Muscle of back (tissue), 11 donors: Measurements from ENCODE around the gene CCR5. TPM values are rescaled to one million over a fixed set of nuclear protein-coding genes. Genes with fewer than 3 reads are reported as not detected.

Experiments
- DNase-seq, 3 donors: peaks; one replicate each; pipeline versions ENCODE4 v3.0.0 to v3.0.0-alpha.2; 2013
- polyA plus RNA-seq, 10 donors: library from polyadenylated mRNA; unstranded; fragments of 120-200 nt; gene quantifications; one replicate each; pipeline ENCODE4 v1.2.1, GENCODE V29; 2013; ENCODE audit not compliant: insufficient read length in 10 of 10

Gene CCR5
- polyA plus RNA-seq, 10 donors = 0.13 to 1.3 (median 0.42) TPM

DNA sequence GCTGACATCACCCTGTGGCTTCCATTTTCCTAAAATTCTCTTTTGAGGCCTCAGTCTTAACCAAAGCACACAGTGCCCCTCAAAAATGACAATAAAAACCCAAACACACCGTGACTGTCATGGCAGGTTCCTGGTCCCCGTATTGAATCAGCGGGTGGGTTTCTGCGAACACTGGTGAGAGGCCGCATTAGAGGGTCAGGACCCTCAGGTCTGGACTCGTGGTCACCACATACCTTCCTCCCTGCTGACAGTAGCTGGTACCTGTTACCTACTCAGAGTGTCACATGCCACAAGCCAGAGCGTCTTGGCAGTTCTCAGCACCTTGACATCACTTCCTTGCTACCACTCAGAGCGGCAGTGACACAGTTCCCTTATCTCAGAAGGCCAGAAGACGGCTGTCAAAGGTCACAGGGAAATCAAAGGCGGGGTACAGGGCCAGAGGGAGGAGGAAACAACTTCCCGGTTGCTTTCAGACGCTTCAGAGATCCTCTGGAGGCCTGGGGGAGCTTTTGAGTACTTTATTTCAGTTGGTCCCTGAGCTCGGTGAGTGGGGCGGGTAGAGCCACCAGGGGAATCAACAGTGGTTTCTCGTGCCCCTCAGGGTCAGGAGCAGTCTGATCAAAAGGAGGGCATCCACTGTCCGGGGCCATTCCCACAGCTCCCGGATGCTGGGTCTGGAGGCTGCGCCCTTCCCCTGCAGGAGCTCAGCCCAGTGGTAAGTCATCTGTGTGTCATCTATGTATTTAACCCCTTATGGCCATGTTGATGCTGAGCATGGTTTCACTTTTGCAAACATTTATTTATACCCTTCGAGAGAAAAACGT, 36.3 kb downstream of the CCR5 start, which contains the start of the genes CCR5AS and CCRL2:
Gene CCR5AS, minus strand, starts transcription at position 279 of the 824 bp plus-strand sequence.
Gene CCRL2, plus strand, starts transcription at position 472 of the 824 bp plus-strand sequence. CDS start 821 bp downstream, outside the sequence.
- DNase-seq = peak in 1 of 3 donors; percentile 59

DNA sequence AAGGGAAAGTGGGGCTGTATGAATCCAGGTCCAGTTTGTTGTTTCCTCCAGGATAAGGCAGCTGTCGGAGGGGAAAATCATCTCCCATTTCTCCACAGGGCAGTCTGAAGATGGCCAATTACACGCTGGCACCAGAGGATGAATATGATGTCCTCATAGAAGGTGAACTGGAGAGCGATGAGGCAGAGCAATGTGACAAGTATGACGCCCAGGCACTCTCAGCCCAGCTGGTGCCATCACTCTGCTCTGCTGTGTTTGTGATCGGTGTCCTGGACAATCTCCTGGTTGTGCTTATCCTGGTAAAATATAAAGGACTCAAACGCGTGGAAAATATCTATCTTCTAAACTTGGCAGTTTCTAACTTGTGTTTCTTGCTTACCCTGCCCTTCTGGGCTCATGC, 37.2 kb downstream of the CCR5 start:
- DNase-seq = peak; percentile 37 to 57 (median 38)

DNA sequence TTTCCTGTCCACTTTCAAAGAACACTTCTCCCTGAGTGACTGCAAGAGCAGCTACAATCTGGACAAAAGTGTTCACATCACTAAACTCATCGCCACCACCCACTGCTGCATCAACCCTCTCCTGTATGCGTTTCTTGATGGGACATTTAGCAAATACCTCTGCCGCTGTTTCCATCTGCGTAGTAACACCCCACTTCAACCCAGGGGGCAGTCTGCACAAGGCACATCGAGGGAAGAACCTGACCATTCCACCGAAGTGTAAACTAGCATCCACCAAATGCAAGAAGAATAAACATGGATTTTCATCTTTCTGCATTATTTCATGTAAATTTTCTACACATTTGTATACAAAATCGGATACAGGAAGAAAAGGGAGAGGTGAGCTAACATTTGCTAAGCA, 38.1 kb downstream of the CCR5 start:
- no peak for DNase-seq

DNA sequence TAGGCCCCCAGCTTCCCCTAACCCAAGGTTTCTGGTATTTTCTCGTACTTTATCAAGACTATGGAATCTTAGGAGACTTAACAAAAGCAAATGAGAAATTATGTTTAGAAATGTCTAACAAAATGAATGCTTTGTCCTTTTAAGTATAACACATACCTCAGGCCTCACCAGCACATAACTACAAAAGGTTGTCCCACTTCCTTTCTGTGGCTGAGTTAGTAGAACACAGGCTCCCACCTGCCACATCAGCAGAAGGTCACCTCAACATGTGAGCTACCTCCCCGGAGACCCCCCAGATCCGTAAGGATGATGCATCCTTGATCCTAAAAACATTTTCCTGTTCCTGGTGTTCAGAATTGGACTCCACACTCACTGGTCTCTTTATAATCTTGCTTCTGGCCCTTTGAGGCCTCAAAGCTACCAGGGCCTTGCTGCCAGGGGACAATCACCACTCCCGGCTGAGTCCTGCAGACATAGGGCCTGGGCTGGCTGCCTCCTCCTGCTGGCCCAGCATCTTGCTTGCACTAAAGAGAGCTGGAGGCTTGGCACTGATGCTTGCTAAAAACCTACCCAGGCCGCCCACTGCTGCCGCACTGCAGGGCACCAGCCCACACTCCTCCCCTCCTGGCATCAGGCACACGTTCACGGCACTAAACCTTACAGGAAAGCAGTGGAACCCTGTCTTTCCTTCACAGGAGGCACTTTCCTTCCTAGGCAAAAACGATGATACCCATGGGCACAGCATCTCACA, 39.2 kb downstream of the CCR5 start:
- no peak for DNase-seq

DNA sequence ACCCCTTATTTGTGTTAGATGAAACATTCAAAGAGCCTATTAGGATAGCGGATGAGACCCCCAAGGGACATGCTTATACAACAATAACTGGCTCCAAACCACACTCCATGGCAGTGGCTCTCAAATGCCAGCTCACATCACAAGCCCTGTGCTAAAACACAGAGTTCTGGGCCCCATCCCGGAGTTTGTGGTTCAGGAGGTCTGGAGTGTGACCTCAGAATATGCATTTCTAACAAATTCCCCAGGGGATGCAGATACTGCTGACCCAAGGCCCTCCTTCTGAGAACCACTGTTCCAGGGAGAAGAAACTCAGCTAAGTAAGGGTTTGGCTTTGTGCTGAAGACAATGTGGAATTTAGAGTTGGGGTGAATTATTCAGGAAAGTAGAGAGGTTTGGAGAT, 39.9 kb downstream of the CCR5 start:
- DNase-seq = no peak

DNA sequence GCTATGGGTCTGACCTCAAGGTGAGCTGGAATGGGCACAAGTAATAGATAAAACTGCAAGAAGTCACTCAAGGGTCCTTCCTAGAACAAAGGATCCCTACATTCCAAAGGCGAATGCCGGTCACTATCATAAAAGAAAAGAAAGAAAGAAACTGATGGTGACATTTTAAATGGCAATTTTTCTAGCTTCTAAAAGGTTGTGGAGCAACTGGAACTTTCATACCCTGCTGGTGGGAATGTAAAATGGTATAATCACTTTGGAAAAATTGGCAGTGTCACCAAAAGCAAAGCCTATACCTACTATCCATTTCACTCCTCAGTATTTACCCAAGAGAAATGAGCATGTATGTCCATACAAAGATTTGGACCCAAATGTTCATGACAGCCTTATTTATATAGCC, 40.5 kb downstream of the CCR5 start:
- no peak for DNase-seq

DNA sequence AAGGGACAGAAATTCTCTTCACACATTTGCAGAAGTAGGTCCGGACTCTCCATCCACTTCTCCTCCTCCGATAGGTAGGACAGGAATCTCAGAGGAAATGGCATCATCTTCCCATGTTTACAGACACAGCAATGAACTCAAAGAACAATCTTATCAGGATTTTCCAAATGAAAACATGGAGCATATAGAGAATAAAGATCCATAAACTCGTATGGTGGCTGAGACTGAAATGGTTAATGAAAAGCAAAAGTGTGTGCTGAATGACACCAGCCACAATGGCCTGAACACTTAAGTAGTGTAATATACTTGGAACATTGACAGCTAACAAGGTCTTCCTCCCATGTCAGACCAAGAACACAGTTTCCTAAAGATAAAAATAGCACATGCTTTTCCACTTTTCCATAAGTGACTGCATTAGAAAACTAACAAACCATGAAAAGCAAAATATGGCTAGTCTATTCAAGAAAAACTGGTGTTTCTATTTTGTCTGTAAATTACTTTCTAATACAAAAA, 42.1 kb downstream of the CCR5 start:
- peak in 1 of 3 donors; percentile 11 for DNase-seq

DNA sequence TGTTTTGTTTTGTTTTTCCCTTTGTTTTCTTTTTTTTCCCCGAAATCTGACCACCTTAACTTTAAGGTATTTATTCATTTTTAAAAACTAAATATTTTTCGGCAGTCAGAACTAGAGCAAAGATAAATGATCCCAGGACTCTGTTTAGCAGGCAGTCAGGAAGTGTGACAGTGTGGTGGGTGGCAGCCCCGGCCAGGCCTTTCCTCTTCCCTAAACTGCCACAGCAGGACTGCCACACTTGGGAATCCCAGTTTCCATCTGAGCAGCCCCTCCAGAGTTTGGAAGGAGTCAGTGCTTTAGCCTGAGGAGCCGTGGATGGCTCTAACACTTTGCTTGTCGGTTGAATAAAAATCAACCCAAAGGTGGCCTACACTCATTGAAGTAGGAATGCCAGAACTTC, 43.2 kb downstream of the CCR5 start:
- DNase-seq = no peak

DNA sequence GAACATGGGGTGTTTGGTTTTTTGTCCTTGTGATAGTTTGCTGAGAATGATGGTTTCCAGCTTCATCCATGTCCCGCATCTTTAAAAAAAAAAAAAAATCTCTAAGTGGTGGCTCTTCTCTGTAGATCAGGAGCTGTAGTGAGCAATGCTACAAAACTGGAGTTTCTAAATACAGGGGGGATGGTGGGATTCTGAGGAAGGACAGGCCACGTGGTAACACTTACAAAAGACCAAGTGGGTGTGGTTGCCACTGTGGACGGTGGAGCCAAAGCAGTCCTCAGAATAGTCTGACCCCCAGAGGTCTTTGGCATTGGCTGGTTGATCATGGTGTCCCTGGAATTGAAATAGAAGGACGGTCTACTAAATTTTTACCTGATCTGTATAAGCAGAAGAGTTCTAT, 44.0 kb downstream of the CCR5 start:
- DNase-seq = no peak

DNA sequence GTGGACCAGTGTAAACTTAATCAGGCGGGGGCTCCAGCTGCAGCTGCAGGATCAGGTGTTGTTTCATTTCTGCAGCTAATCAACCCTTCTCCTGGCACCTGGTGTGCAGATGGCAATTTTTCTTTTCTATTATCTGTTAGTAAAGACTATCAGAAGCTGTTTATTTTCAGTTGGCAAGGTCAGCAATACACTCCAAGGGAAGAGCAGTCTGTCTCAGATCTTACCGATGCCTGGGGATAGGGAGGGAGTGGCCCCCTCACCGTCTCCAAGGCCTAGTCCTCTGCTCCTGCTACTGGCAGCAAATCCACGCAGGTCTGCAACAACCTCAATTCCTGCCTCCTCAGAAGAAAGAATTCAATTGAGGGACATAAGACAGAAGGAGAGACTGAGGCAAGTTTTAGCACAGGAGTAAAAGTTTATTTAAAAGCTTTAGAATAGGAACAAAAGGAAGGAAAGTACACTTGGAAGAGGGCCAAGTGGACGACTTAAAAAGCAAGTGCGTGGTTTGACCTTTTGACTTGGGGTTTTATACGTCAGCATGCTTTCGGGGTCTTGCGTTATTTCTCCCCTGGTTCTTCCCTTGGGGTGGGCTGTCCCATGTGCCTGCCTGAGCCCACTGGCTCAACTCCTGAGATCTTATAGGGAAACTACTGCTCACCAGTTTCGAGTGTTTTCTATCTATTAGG, 45.5 kb downstream of the CCR5 start:
- DNase-seq = no peak

DNA sequence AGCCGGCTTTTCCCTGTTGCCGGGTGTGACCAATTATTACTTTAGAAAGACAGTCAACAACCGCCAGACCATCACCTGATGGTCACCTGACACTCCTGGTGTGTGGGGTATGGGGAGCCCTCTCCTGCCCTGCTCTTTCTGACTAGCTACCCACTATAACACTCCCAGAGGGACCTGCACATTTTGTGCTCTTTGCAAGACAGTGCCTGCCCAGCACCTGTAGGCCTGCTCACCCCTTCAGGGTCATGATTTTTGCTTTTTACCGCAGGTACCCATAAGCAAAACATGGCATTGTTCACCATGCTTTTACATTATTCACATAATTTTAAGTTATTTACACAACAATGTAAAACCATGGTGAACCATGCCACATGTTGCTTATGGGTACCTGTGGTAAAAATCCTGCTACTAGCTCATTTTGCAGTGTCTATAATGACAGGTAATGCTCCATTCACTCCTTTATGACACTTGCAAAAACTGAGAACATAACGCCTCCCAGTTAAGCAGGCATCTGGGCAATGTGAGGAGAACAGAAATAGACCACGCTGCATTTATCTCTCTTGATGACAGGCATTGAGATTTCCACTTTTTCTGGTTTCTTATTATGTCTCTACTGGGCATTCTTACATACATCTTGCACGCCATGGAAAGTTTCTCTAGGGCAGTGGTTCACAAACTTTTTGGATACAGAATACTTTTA, 46.2 kb downstream of the CCR5 start:
- no peak for DNase-seq

DNA sequence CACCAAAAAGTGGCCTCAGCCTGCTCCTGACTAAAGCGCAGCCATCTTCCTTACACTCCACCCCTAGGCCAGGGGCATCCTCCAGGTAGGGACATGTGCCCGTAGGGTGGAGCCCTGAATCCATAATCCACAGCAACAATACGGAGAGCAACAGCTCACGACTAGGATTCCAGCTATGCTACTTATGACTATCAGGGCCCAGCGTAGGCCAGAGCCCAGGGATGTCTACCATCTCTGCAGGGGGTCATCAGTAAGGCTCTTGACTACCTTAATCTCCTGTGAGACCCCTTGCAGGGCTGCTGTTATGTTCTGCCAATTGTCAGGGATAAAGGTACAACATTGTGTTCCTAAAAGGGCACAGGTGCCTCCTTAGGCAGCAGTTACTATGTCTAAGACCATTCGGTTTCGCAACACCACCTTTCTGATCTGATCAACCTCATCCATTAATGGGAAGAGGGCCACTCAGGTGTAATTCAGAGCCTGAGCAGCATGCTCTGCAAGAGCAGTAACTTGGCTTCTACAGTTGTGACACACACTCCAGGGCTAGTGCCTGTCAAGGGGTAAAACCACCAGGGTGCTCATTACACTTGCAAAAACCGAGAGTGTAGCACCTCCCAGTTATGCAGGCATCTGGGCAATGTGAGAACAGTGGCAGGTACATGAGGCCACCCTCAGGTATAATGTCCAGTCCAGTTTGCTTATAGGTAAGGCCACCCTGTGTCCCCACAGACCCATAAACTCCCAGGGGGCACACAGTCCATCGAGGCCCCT, 47.3 kb downstream of the CCR5 start:
- DNase-seq = no peak

DNA sequence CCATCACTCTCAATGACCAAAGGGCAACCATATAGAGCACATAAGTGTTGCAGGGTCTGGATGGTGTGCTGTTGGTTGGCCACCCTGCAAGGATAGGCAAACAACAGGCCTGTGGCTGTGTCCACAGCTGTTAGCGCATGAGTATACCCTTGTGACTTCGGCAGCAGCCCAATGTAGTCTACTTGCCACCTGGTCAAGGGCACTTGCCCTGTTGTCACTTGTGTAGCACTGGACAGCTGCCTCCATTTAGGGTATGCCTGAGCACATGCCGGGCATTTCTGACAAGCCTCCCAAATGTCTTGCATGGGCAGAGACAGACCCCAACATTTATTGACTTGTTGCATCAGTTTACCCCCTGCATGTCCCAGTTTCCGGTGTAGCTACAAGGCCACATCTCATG, 49.1 kb downstream of the CCR5 start:
- DNase-seq = no peak

DNA sequence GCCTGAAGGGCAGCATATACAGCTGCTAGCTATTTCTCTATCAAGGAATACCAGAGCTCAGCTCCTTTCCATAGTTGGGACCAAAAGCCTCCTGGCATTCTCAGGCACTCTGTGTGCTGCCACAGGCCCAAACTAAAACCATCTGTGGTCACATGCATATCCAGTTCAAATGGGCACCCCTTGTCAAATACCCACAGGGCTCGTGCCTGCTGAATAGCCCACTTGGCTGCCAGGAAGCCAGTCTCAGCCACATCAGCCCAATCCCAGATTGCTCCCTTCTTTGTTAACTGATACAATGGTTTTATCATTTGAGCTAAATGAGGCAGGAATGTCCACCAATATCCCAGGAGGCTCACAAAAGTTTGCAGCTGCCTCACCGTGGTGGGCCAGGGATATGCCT, 50.2 kb downstream of the CCR5 start:
- no peak for DNase-seq

DNA sequence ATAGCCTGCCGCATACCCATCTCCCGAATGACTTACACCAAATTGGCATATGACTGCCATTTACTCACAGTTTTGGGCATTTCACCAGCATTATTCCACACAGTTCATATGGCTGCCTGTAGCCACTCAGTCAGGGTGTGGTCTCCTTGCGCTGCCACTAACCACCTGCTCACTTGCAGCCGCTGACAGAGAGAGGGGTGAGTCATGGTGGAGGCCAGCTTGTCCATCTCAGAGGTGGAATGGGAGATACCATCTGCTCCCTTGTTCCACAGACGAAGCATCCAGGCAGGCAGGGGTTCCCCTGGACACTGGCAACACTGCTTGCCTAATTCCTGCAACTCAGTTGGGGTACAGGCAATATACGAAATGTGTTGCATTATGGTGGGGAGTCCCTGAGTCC, 51.9 kb downstream of the CCR5 start:
- DNase-seq = no peak

DNA sequence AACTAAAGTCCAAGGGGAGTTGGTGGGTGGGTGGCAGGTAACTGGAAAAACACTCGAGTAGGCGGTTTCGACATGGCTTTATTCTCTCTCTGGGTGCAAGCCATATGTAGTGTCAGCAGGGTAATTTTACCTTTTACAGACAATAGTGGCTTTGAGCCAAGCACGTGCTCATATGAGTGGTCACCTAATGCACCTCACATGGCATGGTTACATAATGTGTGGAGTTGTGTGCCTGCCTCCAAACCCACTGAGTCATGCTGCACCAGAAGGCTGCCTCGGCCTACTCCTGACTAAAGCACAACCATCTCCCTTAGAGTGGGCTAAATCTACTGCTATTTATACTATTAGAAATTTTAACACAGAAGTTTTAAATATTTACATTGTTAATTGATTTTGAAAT, 52.8 kb downstream of the CCR5 start:
- DNase-seq = no peak
